ENCODE measurements around the gene BORCS5.

- TF ChIP-seq POLR2AphosphoS5 (IDR thresholded peaks at IDR 0.05; ENCODE audit: low read depth) (no peak), REST (IDR thresholded peaks at IDR 0.05; ENCODE audit: insufficient replicate concordance, low read depth) (no peak), GABPA (IDR thresholded peaks at IDR 0.05; ENCODE audit: low read depth) (no peak)
- TF ChIP-seq, protein P1, sequence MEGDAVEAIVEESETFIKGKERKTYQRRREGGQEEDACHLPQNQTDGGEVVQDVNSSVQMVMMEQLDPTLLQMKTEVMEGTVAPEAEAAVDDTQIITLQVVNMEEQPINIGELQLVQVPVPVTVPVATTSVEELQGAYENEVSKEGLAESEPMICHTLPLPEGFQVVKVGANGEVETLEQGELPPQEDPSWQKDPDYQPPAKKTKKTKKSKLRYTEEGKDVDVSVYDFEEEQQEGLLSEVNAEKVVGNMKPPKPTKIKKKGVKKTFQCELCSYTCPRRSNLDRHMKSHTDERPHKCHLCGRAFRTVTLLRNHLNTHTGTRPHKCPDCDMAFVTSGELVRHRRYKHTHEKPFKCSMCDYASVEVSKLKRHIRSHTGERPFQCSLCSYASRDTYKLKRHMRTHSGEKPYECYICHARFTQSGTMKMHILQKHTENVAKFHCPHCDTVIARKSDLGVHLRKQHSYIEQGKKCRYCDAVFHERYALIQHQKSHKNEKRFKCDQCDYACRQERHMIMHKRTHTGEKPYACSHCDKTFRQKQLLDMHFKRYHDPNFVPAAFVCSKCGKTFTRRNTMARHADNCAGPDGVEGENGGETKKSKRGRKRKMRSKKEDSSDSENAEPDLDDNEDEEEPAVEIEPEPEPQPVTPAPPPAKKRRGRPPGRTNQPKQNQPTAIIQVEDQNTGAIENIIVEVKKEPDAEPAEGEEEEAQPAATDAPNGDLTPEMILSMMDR (IDR thresholded peaks at IDR 0.05; ENCODE audit: insufficient read depth, low read length): no peak
Observed at GRCh38 chr12:12451098-12451497, 94.2 kb downstream of the BORCS5 start.

Measured in HL-60 (cell line).